Activated CD4-positive, alpha-beta T cell treated with anti-CD3 and anti-CD28 coated beads for 36 hours (primary cell): ENCODE results near the gene HS3ST3A1. TPM values are rescaled to one million over a fixed set of nuclear protein-coding genes. Genes with fewer than 3 reads are reported as not detected.

Experiments
- ATAC-seq: fragments of 200-7000 bp; cut with Tn5 transposase; one replicate; pipeline ENCODE4 v1.10.0; 2021; ENCODE audit warnings: mild to moderate bottlenecking, moderate library complexity
- CTCF ChIA-PET: fragments of 350-600 bp; sonication (Branson Sonifier 250); formaldehyde crosslinking; loops from one replicate; lab custom pipeline; 2021; ENCODE audit warnings: antibody characterized with exemption; lab: Charles Lee
- POLR2A ChIA-PET: fragments of 350-600 bp; sonication (Branson Sonifier 250); formaldehyde crosslinking; loops from one replicate; lab custom pipeline; 2021; ENCODE audit warnings: antibody characterized with exemption, inconsistent platforms; lab: Charles Lee
- DNase-seq: peaks from one replicate; pipeline ENCODE4 v3.0.0-alpha.2; 2020
- H3K27ac Mint-ChIP-seq: one replicate; pipeline ENCODE4 v1.8.0; 2021; ENCODE audit warnings: mixed read lengths
- H3K27me3 Mint-ChIP-seq: one replicate; pipeline ENCODE4 v1.8.0; 2021; ENCODE audit warnings: mixed read lengths
- H3K36me3 Mint-ChIP-seq: one replicate; pipeline ENCODE4 v1.8.0; 2021; ENCODE audit warnings: low read depth, mixed read lengths
- H3K4me1 Mint-ChIP-seq: one replicate; pipeline ENCODE4 v1.8.0; 2021; ENCODE audit warnings: mixed read lengths
- H3K4me3 Mint-ChIP-seq: one replicate; pipeline ENCODE4 v1.8.0; 2021; ENCODE audit warnings: mild to moderate bottlenecking, moderate library complexity, mixed read lengths
- H3K9me3 Mint-ChIP-seq: one replicate; pipeline ENCODE4 v1.8.0; 2021; ENCODE audit warnings: low read depth, mixed read lengths
- intact Hi-C, 2 experiments: fragments of 100-400 bp; cut with DNase I in 1 of 2; cut with micrococcal nuclease in 1 of 2; formaldehyde crosslinking; loops; one replicate each; pipeline versions ENCODE4 v1.14.2 to v1.15.1; 2022 to 2024; cut with DNase I, micrococcal nuclease
- total RNA-seq, 2 experiments: library from RNA; stranded (reverse); gene quantifications; one replicate each; pipeline ENCODE4 v1.2.3, GENCODE V29; 2021

HS3ST3A1 gene
- total RNA-seq, 2 experiments from 2014 or later = 0.27 to 0.56 TPM

GRCh38 chr17:13531721-13532120, 70.0 kb downstream of the HS3ST3A1 start:
- DNase-seq = no peak
- no peaks in the 10 kb centered on the region for H3K4me1 Mint-ChIP-seq

GRCh38 chr17:13525876-13526275, 75.9 kb downstream of the HS3ST3A1 start:
- intact Hi-C loops = no loop called here
- POLR2A ChIA-PET = no interaction called here
- CTCF ChIA-PET = interaction anchor here (0.6 kb wide), 1 partner anchor 188 kb away, joined by 3 read pairs; no protein-coding TSS in a partner anchor
- H3K27ac Mint-ChIP-seq = no peak overlapping the region
- no peak overlapping the region for H3K4me3 Mint-ChIP-seq
- ATAC-seq = no peak
- no peaks in the 10 kb centered on the region for H3K36me3 Mint-ChIP-seq
- peaks cover 7% of the 10 kb centered on the region for H3K27me3 Mint-ChIP-seq
- DNase-seq = no peak
- no peaks in the 10 kb centered on the region for H3K9me3 Mint-ChIP-seq
- H3K4me1 Mint-ChIP-seq = no peaks in the 10 kb centered on the region

More at GRCh38 chr17:13531721-13532120, 70.0 kb downstream of the HS3ST3A1 start:
- peaks cover 6% of the 10 kb centered on the region for H3K9me3 Mint-ChIP-seq
- intact Hi-C loops = no loop called here
- ATAC-seq = no peak
- H3K4me3 Mint-ChIP-seq = no peak overlapping the region
- H3K36me3 Mint-ChIP-seq = no peaks in the 10 kb centered on the region
- ChIA-PET POLR2A (no interaction called here), CTCF (no interaction called here)
- peaks cover 9% of the 10 kb centered on the region for H3K27me3 Mint-ChIP-seq
- H3K27ac Mint-ChIP-seq = no peak overlapping the region

- POLR2A ChIA-PET = no interaction called here
- intact Hi-C loops = no loop called here
- CTCF ChIA-PET = interaction anchor here (0.6 kb wide), 1 partner anchor 42 kb away, joined by 3 read pairs; no protein-coding TSS in a partner anchor
- H3K4me3 Mint-ChIP-seq = no peak overlapping the region
- no peaks in the 10 kb centered on the region for H3K4me1 Mint-ChIP-seq
- H3K9me3 Mint-ChIP-seq = no peaks in the 10 kb centered on the region
- no peak for DNase-seq
- ATAC-seq = no peak
- H3K27me3 Mint-ChIP-seq = peaks cover 4% of the 10 kb centered on the region
- H3K36me3 Mint-ChIP-seq = no peaks in the 10 kb centered on the region
- no peak overlapping the region for H3K27ac Mint-ChIP-seq
Measured at GRCh38 chr17:13523164-13523563, 78.6 kb downstream of the HS3ST3A1 start.

GRCh38 chr17:13522749-13523148, 79.0 kb downstream of the HS3ST3A1 start:
- Mint-ChIP-seq H3K27ac (no peak overlapping the region), H3K4me1 (no peaks in the 10 kb centered on the region), H3K9me3 (no peaks in the 10 kb centered on the region), H3K36me3 (no peaks in the 10 kb centered on the region), H3K4me3 (no peak overlapping the region), H3K27me3 (peaks cover 4% of the 10 kb centered on the region)
- intact Hi-C loops = no loop called here
- no peak for ATAC-seq
- CTCF ChIA-PET = interaction anchor here (0.6 kb wide), 1 partner anchor 42 kb away, joined by 3 read pairs; no protein-coding TSS in a partner anchor
- no peak for DNase-seq
- POLR2A ChIA-PET = no interaction called here

- H3K4me1 Mint-ChIP-seq = no peaks in the 10 kb centered on the region
- intact Hi-C loops = no loop called here
- no peak overlapping the region for H3K4me3 Mint-ChIP-seq
- ChIA-PET CTCF (no interaction called here), POLR2A (no interaction called here)
- DNase-seq = no peak
- H3K36me3 Mint-ChIP-seq = no peaks in the 10 kb centered on the region
- ATAC-seq = no peak
- no peak overlapping the region for H3K27ac Mint-ChIP-seq
- peaks cover 4% of the 10 kb centered on the region for H3K27me3 Mint-ChIP-seq
- H3K9me3 Mint-ChIP-seq = no peaks in the 10 kb centered on the region
Measured at GRCh38 chr17:13521784-13522183, 79.9 kb downstream of the HS3ST3A1 start.

GRCh38 chr17:13520899-13521572, 80.7 kb downstream of the HS3ST3A1 start:
- Mint-ChIP-seq H3K4me1 (no peaks in the 10 kb centered on the region), H3K4me3 (no peak overlapping the region), H3K36me3 (no peaks in the 10 kb centered on the region), H3K9me3 (no peaks in the 10 kb centered on the region), H3K27ac (no peak overlapping the region), H3K27me3 (peaks cover 4% of the 10 kb centered on the region)
- ChIA-PET POLR2A (interaction anchor here (0.6 kb wide), 1 partner anchor 21 kb away, joined by 3 read pairs; no protein-coding TSS in a partner anchor), CTCF (no interaction called here)
- DNase-seq (no peak), ATAC-seq (no peak)
- intact Hi-C loops = no loop called here

GRCh38 chr17:13518261-13519000, 83.3 kb downstream of the HS3ST3A1 start:
- DNase-seq (no peak), ATAC-seq (no peak)
- Mint-ChIP-seq H3K9me3 (no peaks in the 10 kb centered on the region), H3K4me3 (no peak overlapping the region), H3K27me3 (peaks cover 5% of the 10 kb centered on the region), H3K36me3 (no peaks in the 10 kb centered on the region), H3K4me1 (no peaks in the 10 kb centered on the region), H3K27ac (no peak overlapping the region)
- POLR2A ChIA-PET = no interaction called here
- intact Hi-C loops = no loop called here
- CTCF ChIA-PET = no interaction called here

- Mint-ChIP-seq H3K4me1 (no peaks in the 10 kb centered on the region), H3K27ac (no peak overlapping the region)
Measured at GRCh38 chr17:13513039-13513405, 88.7 kb downstream of the HS3ST3A1 start.

GRCh38 chr17:13510062-13510461, 91.7 kb downstream of the HS3ST3A1 start:
- Mint-ChIP-seq H3K27ac (no peak overlapping the region), H3K4me3 (no peak overlapping the region), H3K4me1 (no peaks in the 10 kb centered on the region), H3K9me3 (no peaks in the 10 kb centered on the region), H3K36me3 (no peaks in the 10 kb centered on the region), H3K27me3 (peaks cover 18% of the 10 kb centered on the region)
- DNase-seq = no peak
- POLR2A ChIA-PET = interaction anchor here (0.5 to 0.8 kb wide), 2 partner anchors 14 to 152 kb away, joined by 3 to 4 read pairs; no protein-coding TSS in a partner anchor
- intact Hi-C loops = no loop called here
- CTCF ChIA-PET = no interaction called here
- ATAC-seq = no peak

More at GRCh38 chr17:13513039-13513405, 88.7 kb downstream of the HS3ST3A1 start:
- ChIA-PET CTCF (no interaction called here), POLR2A (no interaction called here)
- H3K9me3 Mint-ChIP-seq = no peaks in the 10 kb centered on the region
- peaks cover 18% of the 10 kb centered on the region for H3K27me3 Mint-ChIP-seq
- ATAC-seq (no peak), DNase-seq (no peak)
- intact Hi-C loops = no loop called here
- H3K4me3 Mint-ChIP-seq = no peak overlapping the region
- H3K36me3 Mint-ChIP-seq = no peaks in the 10 kb centered on the region

- intact Hi-C loops = no loop called here
- H3K27ac Mint-ChIP-seq = no peak overlapping the region
- no peaks in the 10 kb centered on the region for H3K4me1 Mint-ChIP-seq
- ChIA-PET POLR2A (interaction anchor here (0.8 kb wide), 1 partner anchor 15 kb away, joined by 4 read pairs; no protein-coding TSS in a partner anchor), CTCF (no interaction called here)
- no peak for DNase-seq
- no peak overlapping the region for H3K4me3 Mint-ChIP-seq
- no peak for ATAC-seq
- H3K36me3 Mint-ChIP-seq = no peaks in the 10 kb centered on the region
- H3K27me3 Mint-ChIP-seq = peaks cover 17% of the 10 kb centered on the region
- no peaks in the 10 kb centered on the region for H3K9me3 Mint-ChIP-seq
Measured at GRCh38 chr17:13509527-13509926, 92.2 kb downstream of the HS3ST3A1 start.

- ATAC-seq (no peak), DNase-seq (no peak)
- POLR2A ChIA-PET = no interaction called here
- no peaks in the 10 kb centered on the region for H3K36me3 Mint-ChIP-seq
- H3K27ac Mint-ChIP-seq = no peak overlapping the region
- CTCF ChIA-PET = no interaction called here
- H3K9me3 Mint-ChIP-seq = no peaks in the 10 kb centered on the region
- H3K27me3 Mint-ChIP-seq = peaks cover 15% of the 10 kb centered on the region
- intact Hi-C loops = no loop called here
- H3K4me1 Mint-ChIP-seq = no peaks in the 10 kb centered on the region
- H3K4me3 Mint-ChIP-seq = no peak overlapping the region
Measured at GRCh38 chr17:13508896-13509295, 92.8 kb downstream of the HS3ST3A1 start.

GRCh38 chr17:13503526-13503925, 98.2 kb downstream of the HS3ST3A1 start:
- no peaks in the 10 kb centered on the region for H3K4me1 Mint-ChIP-seq
- ChIA-PET CTCF (no interaction called here), POLR2A (no interaction called here)
- H3K27me3 Mint-ChIP-seq = no peaks in the 10 kb centered on the region
- H3K4me3 Mint-ChIP-seq = no peak overlapping the region
- no peaks in the 10 kb centered on the region for H3K36me3 Mint-ChIP-seq
- no peak for ATAC-seq
- no peak overlapping the region for H3K27ac Mint-ChIP-seq
- H3K9me3 Mint-ChIP-seq = no peaks in the 10 kb centered on the region
- no peak for DNase-seq
- intact Hi-C loops = no loop called here
